Measurements from ENCODE around the gene TMEFF1.
A peak's percentile ranks its signal among the peaks of the same experiment; 100 is the strongest.
"Not testable (repeated sequence)": the region's sequence is repeated elsewhere in the genome, so short reads cannot be mapped to it uniquely, and the experiment has no call there.

The TMEFF1 gene

GRCh38 chr9:100499866-100500265, 26.9 kb downstream of the TMEFF1 start:
- Histone ChIP-seq H3K27ac (no peak overlapping the region), H3K4me3 (ENCODE audit: low read depth, low read length) (no peak overlapping the region), H3K36me3 (replicated peaks) (no peaks in the 10 kb centered on the region), H3K27me3 (replicated peaks) (no peaks in the 10 kb centered on the region)
- DNase-seq = no peak
- in situ Hi-C loops (cut with HindIII; ENCODE audit: low pct_ligation_motif_present, low sequenced_read_pairs) = no loop called here
- TF ChIP-seq, protein P1, sequence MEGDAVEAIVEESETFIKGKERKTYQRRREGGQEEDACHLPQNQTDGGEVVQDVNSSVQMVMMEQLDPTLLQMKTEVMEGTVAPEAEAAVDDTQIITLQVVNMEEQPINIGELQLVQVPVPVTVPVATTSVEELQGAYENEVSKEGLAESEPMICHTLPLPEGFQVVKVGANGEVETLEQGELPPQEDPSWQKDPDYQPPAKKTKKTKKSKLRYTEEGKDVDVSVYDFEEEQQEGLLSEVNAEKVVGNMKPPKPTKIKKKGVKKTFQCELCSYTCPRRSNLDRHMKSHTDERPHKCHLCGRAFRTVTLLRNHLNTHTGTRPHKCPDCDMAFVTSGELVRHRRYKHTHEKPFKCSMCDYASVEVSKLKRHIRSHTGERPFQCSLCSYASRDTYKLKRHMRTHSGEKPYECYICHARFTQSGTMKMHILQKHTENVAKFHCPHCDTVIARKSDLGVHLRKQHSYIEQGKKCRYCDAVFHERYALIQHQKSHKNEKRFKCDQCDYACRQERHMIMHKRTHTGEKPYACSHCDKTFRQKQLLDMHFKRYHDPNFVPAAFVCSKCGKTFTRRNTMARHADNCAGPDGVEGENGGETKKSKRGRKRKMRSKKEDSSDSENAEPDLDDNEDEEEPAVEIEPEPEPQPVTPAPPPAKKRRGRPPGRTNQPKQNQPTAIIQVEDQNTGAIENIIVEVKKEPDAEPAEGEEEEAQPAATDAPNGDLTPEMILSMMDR (IDR thresholded peaks at IDR 0.05; ENCODE audit: low read depth, low read length, missing control alignments) = no peak

DNA sequence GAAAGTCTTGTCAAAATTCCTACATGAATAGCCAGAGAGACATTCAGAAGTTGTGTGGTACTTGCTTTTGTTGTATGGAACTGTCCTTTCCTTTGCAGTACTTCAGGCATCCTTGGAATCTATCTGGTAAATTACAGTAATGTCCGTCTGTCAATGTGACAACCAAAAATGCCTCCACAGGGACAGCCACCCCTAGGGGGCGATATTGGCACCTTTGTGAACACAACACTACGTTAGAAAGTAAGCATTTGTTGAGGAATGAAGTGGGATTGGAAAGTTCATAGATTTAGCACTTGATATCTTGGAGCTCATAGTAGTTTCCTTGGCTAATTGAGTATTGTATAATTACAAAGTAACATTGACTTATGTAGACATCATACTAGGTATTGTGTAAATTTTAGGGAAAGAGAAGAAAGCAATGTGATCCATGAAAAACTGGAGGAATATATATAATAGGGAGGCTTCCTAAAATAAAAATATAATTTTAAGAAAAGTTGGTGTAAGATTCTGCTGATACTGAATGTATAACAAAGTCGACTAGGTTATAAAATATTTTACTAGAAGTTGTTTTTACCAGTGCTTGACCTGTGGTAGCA, 32.7 kb downstream of the TMEFF1 start:
- no peaks in the 10 kb centered on the region for H3K27me3 ChIP-seq (replicated peaks)
- H3K4me3 ChIP-seq (ENCODE audit: low read depth, low read length) = no peak overlapping the region
- no peaks in the 10 kb centered on the region for H3K36me3 ChIP-seq (replicated peaks)
- no peak overlapping the region for H3K27ac ChIP-seq
- in situ Hi-C loops (cut with HindIII; ENCODE audit: low pct_ligation_motif_present, low sequenced_read_pairs) = no loop called here
- peak; percentile 78 for DNase-seq
- TF ChIP-seq, protein P1 (IDR thresholded peaks at IDR 0.05; ENCODE audit: low read depth, low read length, missing control alignments) = peak; percentile 83

DNA sequence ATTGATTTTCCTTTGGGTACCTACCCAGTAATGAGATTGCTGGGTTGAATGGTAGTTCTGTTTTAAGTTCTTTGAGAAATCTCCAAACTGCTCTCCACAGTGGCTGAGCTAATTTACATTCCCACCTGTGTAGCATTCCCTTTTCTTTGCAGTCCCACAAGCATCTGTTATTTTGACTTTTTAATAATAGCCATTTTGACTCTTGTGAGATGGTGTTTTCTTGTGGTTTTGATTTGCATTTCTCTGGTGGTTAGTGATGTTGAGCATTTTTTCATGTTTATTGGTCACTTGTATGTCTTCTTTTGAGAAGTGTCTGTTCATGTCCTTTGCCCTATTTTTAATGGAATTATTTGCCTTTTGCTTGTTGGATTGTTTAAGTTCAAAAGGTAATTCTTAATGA, 34.4 kb downstream of the TMEFF1 start:
- H3K27ac ChIP-seq; H3K27me3 ChIP-seq (replicated peaks); DNase-seq; H3K36me3 ChIP-seq (replicated peaks); in situ Hi-C loops (cut with HindIII; ENCODE audit: low pct_ligation_motif_present, low sequenced_read_pairs); H3K4me3 ChIP-seq (ENCODE audit: low read depth, low read length): not testable (repeated sequence)

- TF ChIP-seq, protein P1 (IDR thresholded peaks at IDR 0.05; ENCODE audit: low read depth, low read length, missing control alignments) = no peak
- no peaks in the 10 kb centered on the region for H3K27me3 ChIP-seq (replicated peaks)
- no peak overlapping the region for H3K4me3 ChIP-seq (ENCODE audit: low read depth, low read length)
- no peak for DNase-seq
- H3K36me3 ChIP-seq (replicated peaks) = no peaks in the 10 kb centered on the region
- in situ Hi-C loops (cut with HindIII; ENCODE audit: low pct_ligation_motif_present, low sequenced_read_pairs) = no loop called here
- no peak overlapping the region for H3K27ac ChIP-seq
Measured at GRCh38 chr9:100511205-100511604, 38.3 kb downstream of the TMEFF1 start.

DNA sequence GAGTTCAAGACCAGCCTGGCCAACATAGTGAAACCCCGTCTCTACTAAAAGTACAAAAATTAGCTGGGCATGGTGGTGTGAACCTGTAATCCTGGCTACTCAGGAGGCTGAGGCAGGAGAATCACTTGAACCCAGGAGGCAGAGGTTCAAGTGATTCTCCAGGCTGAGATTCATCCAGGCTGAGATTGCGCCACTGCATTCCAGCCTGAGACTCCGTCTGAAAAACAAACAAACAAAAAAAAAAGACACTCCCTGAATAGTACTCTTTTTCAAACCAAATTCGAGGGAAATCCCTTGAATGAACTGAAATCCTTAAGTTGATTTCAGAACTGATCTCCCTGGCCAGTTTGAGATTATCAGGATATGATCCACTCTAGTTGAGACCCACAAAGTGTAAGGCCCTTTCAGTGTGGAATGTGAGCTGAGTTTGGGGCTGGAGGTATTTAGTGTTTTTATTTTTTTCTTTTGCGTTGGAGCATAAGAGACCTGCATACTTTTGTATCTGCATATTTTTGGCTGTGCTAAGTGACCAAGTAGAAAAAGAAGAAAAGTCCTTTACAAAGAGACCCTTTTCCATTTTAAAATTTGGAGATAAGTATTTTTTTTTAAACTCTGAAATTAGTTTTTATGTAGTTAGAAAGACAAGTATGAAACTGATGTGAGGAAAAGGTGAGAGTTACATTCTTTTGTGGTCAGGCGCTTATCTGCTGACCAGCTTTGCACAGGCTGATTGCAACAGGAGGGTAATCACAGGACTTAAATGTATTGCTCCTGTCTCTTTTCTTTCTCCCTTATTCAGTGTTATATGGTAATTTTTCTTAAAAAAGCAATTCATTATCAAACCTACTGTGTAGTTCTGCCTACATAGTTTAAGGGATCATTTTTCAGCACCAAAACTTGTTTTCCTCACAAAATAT, 42.9 kb downstream of the TMEFF1 start:
- H3K27me3 ChIP-seq (replicated peaks) = no peaks in the 10 kb centered on the region
- DNase-seq = no peak
- TF ChIP-seq, protein P1 (IDR thresholded peaks at IDR 0.05; ENCODE audit: low read depth, low read length, missing control alignments) = no peak
- H3K36me3 ChIP-seq (replicated peaks) = no peaks in the 10 kb centered on the region
- H3K4me3 ChIP-seq (ENCODE audit: low read depth, low read length) = no peak overlapping the region
- in situ Hi-C loops (cut with HindIII; ENCODE audit: low pct_ligation_motif_present, low sequenced_read_pairs) = no loop called here
- no peak overlapping the region for H3K27ac ChIP-seq

GRCh38 chr9:100521282-100521681, 48.3 kb downstream of the TMEFF1 start:
- H3K27me3 ChIP-seq (replicated peaks) = no peaks in the 10 kb centered on the region
- in situ Hi-C loops (cut with HindIII; ENCODE audit: low pct_ligation_motif_present, low sequenced_read_pairs) = no loop called here
- no peak overlapping the region for H3K27ac ChIP-seq
- H3K4me3 ChIP-seq (ENCODE audit: low read depth, low read length) = no peak overlapping the region
- no peaks in the 10 kb centered on the region for H3K36me3 ChIP-seq (replicated peaks)
- no peak for DNase-seq
- TF ChIP-seq, protein P1 (IDR thresholded peaks at IDR 0.05; ENCODE audit: low read depth, low read length, missing control alignments) = no peak

All from brain microvascular endothelial cell (primary cell).